Activated CD4-positive, alpha-beta T cell treated with anti-CD3 and anti-CD28 coated beads for 36 hours (primary cell): Measurements from ENCODE around the gene CSNK1G2. TPM values are rescaled to one million over a fixed set of nuclear protein-coding genes. Genes with fewer than 3 reads are reported as not detected.
"Not testable (repeated sequence)": the region's sequence is repeated elsewhere in the genome, so short reads cannot be mapped to it uniquely, and the experiment has no call there.

Experiments
- ATAC-seq: fragments of 200-7000 bp; cut with Tn5 transposase; one replicate; pipeline ENCODE4 v1.10.0; 2021; ENCODE audit warnings: mild to moderate bottlenecking, moderate library complexity
- CTCF ChIA-PET: fragments of 350-600 bp; sonication (Branson Sonifier 250); formaldehyde crosslinking; loops from one replicate; lab custom pipeline; 2021; ENCODE audit warnings: antibody characterized with exemption; lab: Charles Lee
- POLR2A ChIA-PET: fragments of 350-600 bp; sonication (Branson Sonifier 250); formaldehyde crosslinking; loops from one replicate; lab custom pipeline; 2021; ENCODE audit warnings: antibody characterized with exemption, inconsistent platforms; lab: Charles Lee
- DNase-seq: peaks from one replicate; pipeline ENCODE4 v3.0.0-alpha.2; 2020
- H3K27ac Mint-ChIP-seq: one replicate; pipeline ENCODE4 v1.8.0; 2021; ENCODE audit warnings: mixed read lengths
- H3K27me3 Mint-ChIP-seq: one replicate; pipeline ENCODE4 v1.8.0; 2021; ENCODE audit warnings: mixed read lengths
- H3K36me3 Mint-ChIP-seq: one replicate; pipeline ENCODE4 v1.8.0; 2021; ENCODE audit warnings: low read depth, mixed read lengths
- H3K4me1 Mint-ChIP-seq: one replicate; pipeline ENCODE4 v1.8.0; 2021; ENCODE audit warnings: mixed read lengths
- H3K4me3 Mint-ChIP-seq: one replicate; pipeline ENCODE4 v1.8.0; 2021; ENCODE audit warnings: mild to moderate bottlenecking, moderate library complexity, mixed read lengths
- H3K9me3 Mint-ChIP-seq: one replicate; pipeline ENCODE4 v1.8.0; 2021; ENCODE audit warnings: low read depth, mixed read lengths
- intact Hi-C, 2 experiments: fragments of 100-400 bp; cut with DNase I in 1 of 2; cut with micrococcal nuclease in 1 of 2; formaldehyde crosslinking; loops; one replicate each; pipeline versions ENCODE4 v1.14.2 to v1.15.1; 2022 to 2024; cut with DNase I, micrococcal nuclease
- total RNA-seq, 2 experiments: library from RNA; stranded (reverse); gene quantifications; one replicate each; pipeline ENCODE4 v1.2.3, GENCODE V29; 2021

Gene CSNK1G2
- total RNA-seq, 2 experiments from 2014 or later = 56.0 to 78.1 TPM

DNA sequence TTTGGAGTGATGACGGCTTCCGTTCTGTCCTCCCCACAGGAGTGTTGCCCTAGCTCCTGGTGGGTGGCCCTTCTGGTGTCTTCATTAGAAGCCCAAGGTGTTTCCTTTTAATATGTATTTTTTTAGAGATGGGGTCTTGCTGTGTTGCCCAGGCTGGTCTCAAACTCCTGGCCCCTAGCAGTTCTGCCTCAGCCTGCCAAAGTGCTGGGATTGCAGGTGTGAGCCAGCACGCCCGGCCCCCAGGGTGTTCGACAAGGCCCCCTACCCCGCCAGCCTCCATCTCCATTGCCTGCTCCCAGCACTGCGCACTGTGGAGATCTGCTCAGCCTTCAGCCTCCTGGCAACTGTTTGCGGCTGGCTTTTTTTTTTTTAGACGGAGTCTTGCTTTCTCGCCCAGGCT lies 43.4 kb downstream of the CSNK1G2 start:
- DNase-seq (no peak), ATAC-seq (no peak)
- H3K36me3 Mint-ChIP-seq = peaks cover 33% of the 10 kb centered on the region
- no peak overlapping the region for H3K27ac Mint-ChIP-seq
- no peaks in the 10 kb centered on the region for H3K9me3 Mint-ChIP-seq
- H3K4me1 Mint-ChIP-seq = no peaks in the 10 kb centered on the region
- no peak overlapping the region for H3K4me3 Mint-ChIP-seq
- H3K27me3 Mint-ChIP-seq = no peaks in the 10 kb centered on the region
- intact Hi-C loops = no loop called here
- ChIA-PET CTCF (no interaction called here), POLR2A (no interaction called here)

DNA sequence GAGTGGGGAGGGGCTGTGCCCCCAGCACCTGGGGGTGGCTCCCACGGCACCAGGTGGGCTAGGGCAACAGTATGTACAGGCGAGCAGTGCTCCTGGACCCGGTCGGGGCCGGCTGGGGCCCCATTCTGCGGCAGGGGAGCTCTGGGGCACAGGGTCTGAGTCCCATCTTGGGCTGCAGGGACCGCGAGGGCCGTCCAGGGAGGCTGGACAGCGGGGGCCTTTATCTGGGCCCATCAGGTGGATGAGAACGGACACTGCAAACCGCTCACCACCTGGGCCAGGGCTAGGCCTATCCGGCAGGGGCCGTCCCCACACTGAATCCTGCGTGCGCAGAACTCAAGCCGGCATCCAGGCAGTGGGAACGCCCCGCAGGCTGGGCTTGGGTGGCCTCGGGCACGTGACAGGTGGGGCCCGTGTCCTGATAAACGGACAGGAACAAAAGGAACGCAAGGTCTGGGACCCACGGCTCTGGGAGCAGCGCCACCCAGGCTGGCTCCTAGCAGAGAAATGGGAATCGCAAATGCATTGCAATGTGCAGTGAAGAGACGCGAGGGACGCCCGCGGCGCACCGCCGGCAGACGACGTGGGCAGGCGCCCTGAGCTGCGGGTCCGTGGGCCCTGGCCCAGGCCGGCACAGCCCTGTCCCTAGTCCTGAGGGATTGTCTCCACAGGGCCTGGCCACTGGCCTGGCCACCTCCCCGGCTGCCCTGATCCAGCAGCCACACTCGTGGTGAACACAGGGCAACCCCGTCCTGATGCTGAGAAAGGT lies 44.8 kb downstream of the CSNK1G2 start:
- no peaks in the 10 kb centered on the region for H3K9me3 Mint-ChIP-seq
- ChIA-PET POLR2A (interaction anchor here (0.8 kb wide), 1 partner anchor 185 kb away, joined by 3 read pairs; no protein-coding TSS in a partner anchor), CTCF (no interaction called here)
- H3K36me3 Mint-ChIP-seq = peaks cover 35% of the 10 kb centered on the region
- H3K27ac Mint-ChIP-seq = no peak overlapping the region
- H3K4me3 Mint-ChIP-seq = no peak overlapping the region
- no peak for ATAC-seq
- H3K4me1 Mint-ChIP-seq = no peaks in the 10 kb centered on the region
- no peaks in the 10 kb centered on the region for H3K27me3 Mint-ChIP-seq
- no peak for DNase-seq
- intact Hi-C loops = no loop called here

GRCh38 chr19:1986357-1987162 lies 45.6 kb downstream of the CSNK1G2 start:
- no peaks in the 10 kb centered on the region for H3K4me1 Mint-ChIP-seq
- peaks cover 34% of the 10 kb centered on the region for H3K36me3 Mint-ChIP-seq
- no peaks in the 10 kb centered on the region for H3K27me3 Mint-ChIP-seq
- no peaks in the 10 kb centered on the region for H3K9me3 Mint-ChIP-seq
- ChIA-PET POLR2A (interaction anchor here (0.8 kb wide), 1 partner anchor 185 kb away, joined by 3 read pairs; no protein-coding TSS in a partner anchor), CTCF (no interaction called here)
- DNase-seq (no peak), ATAC-seq (no peak)
- no peak overlapping the region for H3K4me3 Mint-ChIP-seq
- H3K27ac Mint-ChIP-seq = no peak overlapping the region
- intact Hi-C loops = no loop called here

DNA sequence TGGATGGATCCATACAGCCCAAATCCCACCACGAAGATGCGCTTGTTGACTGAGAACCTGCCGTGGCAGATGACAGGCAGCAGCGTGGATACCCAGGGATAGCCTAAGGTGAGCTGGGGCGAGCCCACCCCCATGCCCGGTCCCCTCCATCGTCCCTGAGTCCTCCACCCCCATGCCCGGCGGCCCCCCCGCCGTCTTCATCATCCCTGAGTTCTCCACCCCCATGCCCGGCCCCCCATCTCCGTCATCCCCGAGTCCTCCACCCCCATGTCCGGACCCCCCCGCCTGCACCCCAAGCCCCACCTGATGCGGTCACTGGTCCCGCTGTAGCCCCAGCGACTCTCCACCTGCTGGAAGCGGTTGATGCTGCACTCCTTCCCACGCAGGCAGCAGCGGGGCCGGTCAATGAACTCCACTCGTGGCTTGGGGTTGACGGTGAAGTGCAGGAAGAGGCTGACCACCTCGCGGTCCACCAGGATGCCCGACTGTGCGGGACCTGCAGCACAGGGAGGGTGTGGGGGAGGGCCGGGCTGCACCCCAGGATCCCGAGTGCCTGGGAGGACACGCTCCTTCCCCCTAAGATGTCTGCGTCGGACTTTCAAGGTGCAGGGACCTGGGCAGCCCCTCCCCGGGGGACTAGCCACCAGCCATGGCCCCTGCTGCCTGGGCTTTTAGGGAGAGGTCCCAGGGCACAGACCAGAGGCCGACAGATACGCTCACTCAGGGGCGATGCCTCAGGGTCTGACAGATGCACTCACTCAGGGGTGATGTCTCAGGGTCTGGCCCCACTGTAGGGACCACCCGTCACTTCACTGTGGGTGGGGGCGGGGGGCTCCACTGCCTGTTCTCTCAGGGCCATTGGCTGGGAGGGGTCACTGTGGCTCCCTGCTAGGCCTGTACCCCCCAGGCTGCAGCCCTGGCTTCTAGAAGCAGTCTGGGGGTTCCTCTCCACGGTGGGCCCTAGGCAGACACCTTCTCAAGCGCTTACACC lies 46.5 kb downstream of the CSNK1G2 start:
- Mint-ChIP-seq H3K36me3 (peaks cover 27% of the 10 kb centered on the region), H3K4me1 (no peaks in the 10 kb centered on the region), H3K27me3 (no peaks in the 10 kb centered on the region), H3K27ac (no peak overlapping the region), H3K4me3 (no peak overlapping the region), H3K9me3 (no peaks in the 10 kb centered on the region)
- DNase-seq = no peak
- ChIA-PET CTCF (interaction anchor here (0.7 kb wide), 1 partner anchor 72 kb away, joined by 4 read pairs; no protein-coding TSS in a partner anchor), POLR2A (no interaction called here)
- ATAC-seq = peak; percentile 12
- intact Hi-C loops = no loop called here

GRCh38 chr19:1988464-1988863 lies 47.5 kb downstream of the CSNK1G2 start:
- H3K4me3 Mint-ChIP-seq, CTCF ChIA-PET, H3K9me3 Mint-ChIP-seq, H3K27ac Mint-ChIP-seq, H3K4me1 Mint-ChIP-seq, H3K27me3 Mint-ChIP-seq, DNase-seq, intact Hi-C loops, POLR2A ChIA-PET, ATAC-seq: not testable (repeated sequence)
- peaks cover 31% of the 10 kb centered on the region for H3K36me3 Mint-ChIP-seq

- Mint-ChIP-seq H3K4me1 (no peaks in the 10 kb centered on the region), H3K4me3 (no peak overlapping the region), H3K9me3 (no peaks in the 10 kb centered on the region), H3K36me3 (peaks cover 31% of the 10 kb centered on the region), H3K27ac (no peak overlapping the region), H3K27me3 (no peaks in the 10 kb centered on the region)
- ChIA-PET POLR2A (interaction anchor here (0.6 kb wide), 1 partner anchor 703 kb away, joined by 4 read pairs; no protein-coding TSS in a partner anchor), CTCF (interaction anchor here (0.6 kb wide), 1 partner anchor 59 kb away, joined by 4 read pairs; no protein-coding TSS in a partner anchor)
- ATAC-seq (no peak), DNase-seq (no peak)
- intact Hi-C loops = no loop called here
These were observed 48.7 kb downstream of the CSNK1G2 start for GRCh38 chr19:1989513-1990229.

DNA sequence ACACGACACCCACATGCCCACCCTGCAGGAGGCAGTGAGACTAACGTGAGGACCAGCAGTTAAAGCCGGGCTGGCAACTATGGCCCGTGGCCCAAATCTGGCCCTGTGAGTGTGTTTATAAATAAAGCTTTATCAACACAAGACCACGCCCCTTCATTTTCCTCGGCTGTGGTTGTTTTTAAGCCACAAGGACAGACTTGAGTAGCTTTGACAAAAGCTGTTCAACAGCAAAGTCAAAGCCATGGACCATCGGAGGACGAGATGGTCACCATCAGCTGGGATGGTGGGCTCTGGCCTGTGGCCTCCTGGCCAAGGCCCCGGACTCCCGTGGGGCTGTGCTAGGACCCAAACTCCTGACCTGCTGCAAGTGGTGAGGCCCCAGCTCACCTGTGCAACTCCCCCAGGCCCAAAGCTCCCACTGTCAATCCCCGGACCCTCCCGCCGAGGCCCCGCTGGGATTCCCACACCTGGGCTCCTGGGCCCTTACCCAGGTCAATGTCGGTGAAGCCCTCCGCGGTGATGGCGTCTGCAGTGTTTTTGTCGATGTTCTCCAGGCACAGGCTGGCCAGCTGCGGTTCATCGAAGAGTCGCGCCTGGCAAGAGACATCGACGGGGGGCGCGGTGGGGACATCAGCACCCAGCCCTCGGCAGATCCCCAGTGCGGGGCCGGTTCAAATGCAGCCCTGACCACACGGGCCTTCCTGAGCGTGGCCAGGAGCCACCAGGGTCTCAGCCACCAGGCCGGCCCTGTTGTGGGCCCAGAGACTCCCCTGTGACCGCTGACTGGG lies 49.5 kb downstream of the CSNK1G2 start:
- Mint-ChIP-seq H3K36me3 (peaks cover 27% of the 10 kb centered on the region), H3K4me3 (no peak overlapping the region), H3K27ac (no peak overlapping the region), H3K27me3 (no peaks in the 10 kb centered on the region), H3K4me1 (no peaks in the 10 kb centered on the region), H3K9me3 (no peaks in the 10 kb centered on the region)
- DNase-seq = no peak
- ChIA-PET CTCF (interaction anchor here (0.6 to 0.9 kb wide), 2 partner anchors 30 to 60 kb away, joined by 3 to 4 read pairs; no protein-coding TSS in a partner anchor), POLR2A (no interaction called here)
- no peak for ATAC-seq
- intact Hi-C loops = no loop called here

DNA sequence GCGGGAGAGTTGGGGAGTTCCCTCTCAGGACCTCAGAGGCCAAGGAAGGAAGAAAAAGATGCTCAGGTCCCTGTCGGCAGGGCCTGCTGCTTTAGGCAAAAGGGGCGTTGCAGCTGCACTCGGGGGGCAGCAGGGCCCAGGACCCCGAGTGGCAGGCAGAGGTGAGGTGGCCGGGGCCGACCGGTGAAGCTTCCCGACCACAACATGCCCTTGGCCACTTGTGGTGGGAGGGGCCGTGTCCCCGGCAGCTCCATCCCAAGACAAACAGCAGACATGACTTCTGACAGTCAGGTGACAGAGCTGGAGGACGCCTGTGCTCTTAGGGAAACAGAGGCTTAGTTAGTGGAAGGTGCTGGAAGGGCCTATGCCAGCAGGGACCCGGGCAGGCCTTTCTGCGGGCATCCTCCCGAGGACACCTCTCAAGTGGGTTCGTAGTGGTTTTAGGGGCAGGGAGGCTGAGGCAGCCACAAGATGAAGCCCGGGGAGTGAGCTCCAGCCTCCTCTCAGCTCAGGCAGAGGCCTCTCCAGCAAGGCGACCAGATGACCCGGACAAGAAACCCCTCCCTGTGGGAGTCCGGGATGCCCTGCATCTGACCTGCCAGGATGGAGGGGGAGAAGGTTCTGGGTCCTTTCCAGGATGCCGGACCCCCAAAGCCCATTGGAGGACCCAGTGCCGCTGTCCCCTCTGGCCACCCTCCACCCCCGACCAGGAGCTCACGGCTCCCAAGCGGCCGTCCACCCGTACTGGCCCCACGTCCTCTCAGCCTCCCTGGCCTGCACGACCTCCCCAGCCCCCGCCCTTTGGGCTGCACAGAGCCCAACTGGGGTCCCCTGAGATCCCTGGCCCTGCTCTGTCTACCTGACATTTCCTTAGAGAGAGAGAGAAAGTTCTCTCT lies 50.3 kb downstream of the CSNK1G2 start:
- DNase-seq (no peak), ATAC-seq (no peak)
- Mint-ChIP-seq H3K36me3 (peaks cover 31% of the 10 kb centered on the region), H3K27ac (no peak overlapping the region), H3K4me3 (no peak overlapping the region), H3K4me1 (no peaks in the 10 kb centered on the region), H3K9me3 (no peaks in the 10 kb centered on the region), H3K27me3 (no peaks in the 10 kb centered on the region)
- intact Hi-C loops = no loop called here
- ChIA-PET POLR2A (interaction anchor here (0.7 kb wide), 1 partner anchor 21 kb away, joined by 3 read pairs; no protein-coding TSS in a partner anchor), CTCF (interaction anchor here (0.5 to 0.9 kb wide), 2 partner anchors 29 to 30 kb away, joined by 3 read pairs; no protein-coding TSS in a partner anchor)

DNA sequence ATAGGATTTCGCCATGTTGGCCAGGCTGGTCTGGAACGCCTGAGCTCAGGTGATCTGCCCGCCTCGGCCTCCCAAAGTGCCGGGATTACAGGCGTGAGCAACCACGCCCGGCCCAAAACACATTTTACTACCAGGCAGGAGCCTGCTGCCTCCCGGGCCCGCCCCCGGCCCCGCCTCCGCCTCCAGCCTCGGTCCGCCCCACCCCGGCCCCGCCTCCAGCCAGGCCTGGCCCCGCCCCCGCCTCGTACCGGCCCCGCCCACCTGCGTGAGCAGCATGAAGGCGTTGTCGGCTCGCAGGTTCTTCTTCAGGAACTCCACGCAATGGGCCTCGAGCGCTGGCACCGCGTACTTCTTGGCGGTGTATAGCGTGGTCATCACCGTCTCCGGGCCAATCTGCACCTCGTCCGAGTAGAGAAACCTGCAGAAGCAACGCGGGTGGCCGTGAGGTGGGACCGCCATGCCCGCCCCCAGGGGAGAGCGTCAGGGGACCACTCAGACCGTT lies 51.8 kb downstream of the CSNK1G2 start:
- CTCF ChIA-PET = no interaction called here
- POLR2A ChIA-PET = no interaction called here
- H3K4me3 Mint-ChIP-seq = no peak overlapping the region
- H3K27ac Mint-ChIP-seq = no peak overlapping the region
- no peaks in the 10 kb centered on the region for H3K9me3 Mint-ChIP-seq
- no peaks in the 10 kb centered on the region for H3K27me3 Mint-ChIP-seq
- ATAC-seq (peak; percentile 52), DNase-seq (peak; percentile 66)
- intact Hi-C loops = no loop called here
- peaks cover 32% of the 10 kb centered on the region for H3K36me3 Mint-ChIP-seq
- no peaks in the 10 kb centered on the region for H3K4me1 Mint-ChIP-seq
